OCI-LY3 (cell line): Measurements from ENCODE around the gene ITGB1BP1.

Experiments
- EZH2phosphoT487 ChIP-seq: fragments of 200-600 bp; shearing (Covaris generic); IDR thresholded peaks from 2 replicates; pipeline ENCODE4 v1.6.1; 2018; ENCODE audit warnings: antibody characterized with exemption, mixed run types, low read depth
- TF ChIP-seq, protein P1 (sequence below): fragments of 200-600, 300-600 bp; sonication (generic); IDR thresholded peaks from 2 replicates; pipeline ENCODE4 v1.5.1; 2014; ENCODE audit warnings: antibody characterized with exemption, low read length, low read depth

GRCh38 chr2:9403924-9404323, 19.4 kb downstream of the ITGB1BP1 start:
- TF ChIP-seq, protein P1, sequence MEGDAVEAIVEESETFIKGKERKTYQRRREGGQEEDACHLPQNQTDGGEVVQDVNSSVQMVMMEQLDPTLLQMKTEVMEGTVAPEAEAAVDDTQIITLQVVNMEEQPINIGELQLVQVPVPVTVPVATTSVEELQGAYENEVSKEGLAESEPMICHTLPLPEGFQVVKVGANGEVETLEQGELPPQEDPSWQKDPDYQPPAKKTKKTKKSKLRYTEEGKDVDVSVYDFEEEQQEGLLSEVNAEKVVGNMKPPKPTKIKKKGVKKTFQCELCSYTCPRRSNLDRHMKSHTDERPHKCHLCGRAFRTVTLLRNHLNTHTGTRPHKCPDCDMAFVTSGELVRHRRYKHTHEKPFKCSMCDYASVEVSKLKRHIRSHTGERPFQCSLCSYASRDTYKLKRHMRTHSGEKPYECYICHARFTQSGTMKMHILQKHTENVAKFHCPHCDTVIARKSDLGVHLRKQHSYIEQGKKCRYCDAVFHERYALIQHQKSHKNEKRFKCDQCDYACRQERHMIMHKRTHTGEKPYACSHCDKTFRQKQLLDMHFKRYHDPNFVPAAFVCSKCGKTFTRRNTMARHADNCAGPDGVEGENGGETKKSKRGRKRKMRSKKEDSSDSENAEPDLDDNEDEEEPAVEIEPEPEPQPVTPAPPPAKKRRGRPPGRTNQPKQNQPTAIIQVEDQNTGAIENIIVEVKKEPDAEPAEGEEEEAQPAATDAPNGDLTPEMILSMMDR = no peak
- no peak for TF ChIP-seq EZH2phosphoT487
